Measurements from ENCODE around the gene GIGYF2. TPM values are rescaled to one million over a fixed set of nuclear protein-coding genes. Genes with fewer than 3 reads are reported as not detected.

GIGYF2 gene
- total RNA-seq, 4 donors from 2014 or later = 40.8 to 146 (median 76.0) TPM

- Histone ChIP-seq H3K36me3 (peaks cover 0 to 11% (median 3%) of the 10 kb centered on the region in 4 donors), H3K9me3 (no peaks in the 10 kb centered on the region), H3K4me3 (no peak overlapping the region), H3K27ac (no peak overlapping the region), H3K27me3 (no peaks in the 10 kb centered on the region), H3K4me1 (peaks cover 0 to 4% (median 0%) of the 10 kb centered on the region in 4 donors)
- intact Hi-C loops (cut with DNase I; ENCODE audit: low total_unique reads) (no loop called here), in situ Hi-C loops (cut with MboI; ENCODE audit: low pct_ligation_motif_present in 1 of 4, low pct_unique_long_range_greater_than_20kb in 1 of 4, low sequenced_read_pairs in 3 of 4) (no loop called here)
- WGBS, 2 donors (ENCODE audit: low coverage in 1 of 2) = 81 to 86% methylated on average over 2 of the region's 2 CpGs
- no peak for DNase-seq
- TF ChIP-seq POLR2A (IDR thresholded peaks at IDR 0.05) (no peak), POLR2AphosphoS5 (IDR thresholded peaks at IDR 0.05) (no peak), EP300 (IDR thresholded peaks at IDR 0.05; ENCODE audit: low read depth) (no peak), CTCF (IDR thresholded peaks at IDR 0.05) (no peak)
These were observed 75.4 kb downstream of the GIGYF2 start for GRCh38 chr2:232772531-232772930.

GRCh38 chr2:232773815-232774214 is 76.7 kb downstream of the GIGYF2 start:
- H3K27me3 ChIP-seq = no peaks in the 10 kb centered on the region
- peaks cover 0 to 11% (median 3%) of the 10 kb centered on the region in 4 donors for H3K36me3 ChIP-seq
- H3K4me1 ChIP-seq = peaks cover 0 to 4% (median 0%) of the 10 kb centered on the region in 4 donors
- intact Hi-C loops (cut with DNase I; ENCODE audit: low total_unique reads) = no loop called here
- H3K27ac ChIP-seq = no peak overlapping the region
- TF ChIP-seq POLR2A (IDR thresholded peaks at IDR 0.05) (no peak), CTCF (IDR thresholded peaks at IDR 0.05) (no peak), POLR2AphosphoS5 (IDR thresholded peaks at IDR 0.05) (no peak), EP300 (IDR thresholded peaks at IDR 0.05; ENCODE audit: low read depth) (no peak)
- H3K4me3 ChIP-seq = no peak overlapping the region
- in situ Hi-C loops (cut with MboI; ENCODE audit: low pct_ligation_motif_present in 1 of 4, low pct_unique_long_range_greater_than_20kb in 1 of 4, low sequenced_read_pairs in 3 of 4) = no loop called here
- no peak for DNase-seq
- H3K9me3 ChIP-seq = no peaks in the 10 kb centered on the region
- WGBS, 2 donors (ENCODE audit: low coverage in 1 of 2) = 86 to 89% methylated on average over 7 to 9 of the region's 9 CpGs

GRCh38 chr2:232776435-232776834 is 79.3 kb downstream of the GIGYF2 start, which contains the start of gene KCNJ13:
KCNJ13 (minus strand) TSS chr2:232776565; CDS start chr2:232771362, 5,203 bp downstream.
- no peaks in the 10 kb centered on the region for H3K9me3 ChIP-seq
- no peak for DNase-seq
- H3K4me1 ChIP-seq = peaks cover 0 to 16% (median 9%) of the 10 kb centered on the region in 4 donors
- H3K27me3 ChIP-seq = no peaks in the 10 kb centered on the region
- H3K27ac ChIP-seq = no peak within 1 kb of the TSS
- H3K4me3 ChIP-seq = no peak within 1 kb of the TSS
- TF ChIP-seq CTCF (IDR thresholded peaks at IDR 0.05) (no peak), POLR2AphosphoS5 (IDR thresholded peaks at IDR 0.05) (no peak), EP300 (IDR thresholded peaks at IDR 0.05; ENCODE audit: low read depth) (no peak), POLR2A (IDR thresholded peaks at IDR 0.05) (no peak)
- in situ Hi-C loops (cut with MboI; ENCODE audit: low pct_ligation_motif_present in 1 of 4, low pct_unique_long_range_greater_than_20kb in 1 of 4, low sequenced_read_pairs in 3 of 4) = no loop called here
- peaks cover 0 to under 1% (median 0%) of the 10 kb centered on the region in 4 donors for H3K36me3 ChIP-seq
- WGBS, 2 donors (ENCODE audit: low coverage in 1 of 2) = 83 to 90% methylated on average over 1 of the region's 1 CpG
- intact Hi-C loops (cut with DNase I; ENCODE audit: low total_unique reads) = no loop called here

- no peak for DNase-seq
- intact Hi-C loops (cut with DNase I; ENCODE audit: low total_unique reads) (no loop called here), in situ Hi-C loops (cut with MboI; ENCODE audit: low pct_ligation_motif_present in 1 of 4, low pct_unique_long_range_greater_than_20kb in 1 of 4, low sequenced_read_pairs in 3 of 4) (no loop called here)
- Histone ChIP-seq H3K4me3 (no peak overlapping the region), H3K27ac (no peak overlapping the region), H3K27me3 (no peaks in the 10 kb centered on the region), H3K36me3 (no peaks in the 10 kb centered on the region), H3K9me3 (no peaks in the 10 kb centered on the region), H3K4me1 (peaks cover 4 to 19% (median 9%) of the 10 kb centered on the region in 4 donors)
- TF ChIP-seq CTCF (IDR thresholded peaks at IDR 0.05) (no peak), EP300 (IDR thresholded peaks at IDR 0.05; ENCODE audit: low read depth) (no peak), POLR2AphosphoS5 (IDR thresholded peaks at IDR 0.05) (no peak), POLR2A (IDR thresholded peaks at IDR 0.05) (no peak)
- WGBS, 2 donors (ENCODE audit: low coverage in 1 of 2) = 87 to 90% methylated on average over 5 of the region's 5 CpGs
These were observed 80.1 kb downstream of the GIGYF2 start for GRCh38 chr2:232777276-232777675.

All from transverse colon (tissue), 4 donors.